Osteocyte (in vitro differentiated cells): Measurements from ENCODE around the gene TACO1. TPM values are rescaled to one million over a fixed set of nuclear protein-coding genes. Genes with fewer than 3 reads are reported as not detected.

Experiments used
- DNase-seq: peaks from one replicate; pipeline ENCODE4 v3.0.0; 2021; ENCODE audit warnings: mixed read lengths; ENCODE audit not compliant: unreplicated experiment; ENCODE audit errors: extremely low spot score
- H3K27ac Mint-ChIP-seq: one replicate; pipeline ENCODE4 v1.8.0; 2021; ENCODE audit warnings: mild to moderate bottlenecking, mixed read lengths; ENCODE audit not compliant: unreplicated experiment
- H3K27me3 Mint-ChIP-seq: one replicate; pipeline ENCODE4 v1.8.0; 2021; ENCODE audit warnings: mixed read lengths; ENCODE audit not compliant: unreplicated experiment
- H3K36me3 Mint-ChIP-seq: one replicate; pipeline ENCODE4 v1.8.0; 2021; ENCODE audit warnings: mixed read lengths; ENCODE audit not compliant: unreplicated experiment
- H3K4me1 Mint-ChIP-seq: one replicate; pipeline ENCODE4 v1.8.0; 2021; ENCODE audit warnings: mixed read lengths; ENCODE audit not compliant: unreplicated experiment
- H3K4me3 Mint-ChIP-seq: one replicate; pipeline ENCODE4 v1.8.0; 2021; ENCODE audit warnings: mild to moderate bottlenecking, moderate library complexity, mixed read lengths; ENCODE audit not compliant: unreplicated experiment
- H3K9me3 Mint-ChIP-seq: one replicate; pipeline ENCODE4 v1.8.0; 2021; ENCODE audit warnings: mixed read lengths; ENCODE audit not compliant: unreplicated experiment
- total RNA-seq: library from RNA; stranded (reverse); gene quantifications from 2 replicates; pipeline ENCODE4 v1.2.1, GENCODE V29; 2021
- TF ChIP-seq, protein P1 (sequence below): fragments of 200-600 bp; sonication (generic); IDR thresholded peaks from 2 replicates; pipeline ENCODE4 v1.5.0; 2021; ENCODE audit warnings: antibody characterized with exemption, mild to moderate bottlenecking, moderate library complexity

TACO1 gene
- total RNA-seq, 1 donor from 2014 or later: 20.9 TPM

DNA sequence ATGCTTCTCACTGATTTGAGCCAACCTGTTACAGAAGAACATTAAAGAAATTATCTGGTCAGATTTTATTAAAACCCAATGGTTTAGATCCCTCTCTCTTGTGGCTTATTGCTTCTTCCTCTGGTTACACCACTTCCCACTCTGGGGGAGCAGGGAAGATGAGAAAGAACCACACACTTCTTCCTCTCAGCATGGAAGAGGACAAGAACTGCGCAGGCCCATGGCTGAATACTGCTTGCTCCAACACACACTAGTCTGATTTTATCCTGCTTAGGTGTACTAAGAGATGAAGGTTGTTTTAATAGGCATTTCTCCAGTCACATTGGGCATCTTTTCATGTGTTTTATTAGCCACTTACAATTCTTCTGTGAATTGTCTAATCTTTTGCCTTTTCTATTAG is 49.1 kb downstream of the TACO1 start:
- Mint-ChIP-seq H3K27ac (no peak overlapping the region), H3K27me3 (no peaks in the 10 kb centered on the region)

DNA sequence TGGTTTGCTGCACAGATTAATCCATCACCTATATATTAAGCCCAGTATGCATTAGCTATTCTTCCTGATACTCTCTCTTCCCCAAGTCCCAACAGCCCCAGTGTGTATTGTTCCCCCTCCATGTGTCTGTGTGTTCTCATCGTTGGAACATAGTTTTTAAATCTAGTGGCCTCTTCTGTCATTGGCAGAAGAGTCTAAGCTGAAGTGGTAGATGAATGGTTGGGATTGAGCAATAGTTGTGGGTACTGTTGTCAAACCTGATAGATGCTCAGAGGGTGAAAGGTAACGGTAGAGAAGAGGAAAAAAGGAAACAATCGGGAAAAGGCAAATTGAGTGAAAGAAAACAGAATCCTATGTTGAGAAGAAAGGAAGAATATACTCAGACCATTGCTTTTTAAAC is 51.4 kb downstream of the TACO1 start:
- H3K4me3 Mint-ChIP-seq: no peak overlapping the region
- no peaks in the 10 kb centered on the region for H3K9me3 Mint-ChIP-seq
- DNase-seq: no peak
- H3K36me3 Mint-ChIP-seq: peaks cover 31% of the 10 kb centered on the region
- TF ChIP-seq, protein P1, sequence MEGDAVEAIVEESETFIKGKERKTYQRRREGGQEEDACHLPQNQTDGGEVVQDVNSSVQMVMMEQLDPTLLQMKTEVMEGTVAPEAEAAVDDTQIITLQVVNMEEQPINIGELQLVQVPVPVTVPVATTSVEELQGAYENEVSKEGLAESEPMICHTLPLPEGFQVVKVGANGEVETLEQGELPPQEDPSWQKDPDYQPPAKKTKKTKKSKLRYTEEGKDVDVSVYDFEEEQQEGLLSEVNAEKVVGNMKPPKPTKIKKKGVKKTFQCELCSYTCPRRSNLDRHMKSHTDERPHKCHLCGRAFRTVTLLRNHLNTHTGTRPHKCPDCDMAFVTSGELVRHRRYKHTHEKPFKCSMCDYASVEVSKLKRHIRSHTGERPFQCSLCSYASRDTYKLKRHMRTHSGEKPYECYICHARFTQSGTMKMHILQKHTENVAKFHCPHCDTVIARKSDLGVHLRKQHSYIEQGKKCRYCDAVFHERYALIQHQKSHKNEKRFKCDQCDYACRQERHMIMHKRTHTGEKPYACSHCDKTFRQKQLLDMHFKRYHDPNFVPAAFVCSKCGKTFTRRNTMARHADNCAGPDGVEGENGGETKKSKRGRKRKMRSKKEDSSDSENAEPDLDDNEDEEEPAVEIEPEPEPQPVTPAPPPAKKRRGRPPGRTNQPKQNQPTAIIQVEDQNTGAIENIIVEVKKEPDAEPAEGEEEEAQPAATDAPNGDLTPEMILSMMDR: no peak
- H3K27ac Mint-ChIP-seq: no peak overlapping the region
- no peaks in the 10 kb centered on the region for H3K27me3 Mint-ChIP-seq
- no peaks in the 10 kb centered on the region for H3K4me1 Mint-ChIP-seq

More for the DNA sequence above, 49.1 kb downstream of the TACO1 start:
- TF ChIP-seq, protein P1: no peak
- Mint-ChIP-seq H3K4me3 (no peak overlapping the region), H3K36me3 (peaks cover 39% of the 10 kb centered on the region), H3K9me3 (no peaks in the 10 kb centered on the region), H3K4me1 (no peaks in the 10 kb centered on the region)
- DNase-seq: no peak

DNA sequence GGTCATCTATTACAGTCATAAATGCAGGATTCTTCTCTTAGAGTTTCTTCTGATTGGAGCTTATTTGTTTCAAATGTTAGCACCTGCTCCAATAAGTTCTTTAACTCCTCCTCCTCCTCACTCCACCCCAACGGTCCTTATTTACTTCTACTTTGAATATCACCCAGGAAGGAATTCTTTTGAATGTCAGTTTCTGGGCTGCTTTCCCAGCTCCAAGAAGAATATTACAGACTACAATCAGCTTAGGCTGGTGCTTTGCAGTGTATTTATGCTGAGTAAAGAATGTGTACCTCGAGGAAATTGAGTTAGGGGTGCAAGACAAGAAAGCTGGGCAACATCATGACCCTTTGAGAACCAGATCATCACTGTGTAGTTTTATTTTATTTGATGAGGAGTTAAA is 52.4 kb downstream of the TACO1 start:
- Mint-ChIP-seq H3K9me3 (no peaks in the 10 kb centered on the region), H3K27me3 (no peaks in the 10 kb centered on the region), H3K27ac (no peak overlapping the region), H3K4me3 (no peak overlapping the region), H3K4me1 (no peaks in the 10 kb centered on the region), H3K36me3 (peaks cover 36% of the 10 kb centered on the region)
- TF ChIP-seq, protein P1: no peak
- DNase-seq: no peak

DNA sequence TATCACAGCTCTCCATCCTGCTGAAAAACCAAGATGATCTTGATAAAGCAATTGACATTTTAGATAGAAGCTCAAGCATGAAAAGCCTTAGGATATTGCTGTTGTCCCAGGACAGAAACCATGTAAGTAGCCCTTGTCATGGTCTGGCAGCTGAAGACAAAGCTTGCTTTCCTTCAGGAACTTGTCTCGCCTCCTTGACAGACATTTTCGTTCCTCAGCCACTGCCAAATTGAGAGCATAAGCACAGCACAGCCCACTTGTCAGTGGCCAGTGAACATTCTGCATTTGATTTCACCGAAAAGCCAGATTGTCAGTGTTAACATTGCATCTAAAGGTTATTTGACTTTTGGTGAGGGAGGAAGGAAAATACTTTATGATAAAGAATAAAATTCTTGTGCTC is 57.1 kb downstream of the TACO1 start:
- DNase-seq: no peak
- H3K27me3 Mint-ChIP-seq: no peaks in the 10 kb centered on the region
- TF ChIP-seq, protein P1: no peak
- H3K4me3 Mint-ChIP-seq: no peak overlapping the region
- peak overlapping the region; percentile 4 for H3K27ac Mint-ChIP-seq
- no peaks in the 10 kb centered on the region for H3K9me3 Mint-ChIP-seq
- no peaks in the 10 kb centered on the region for H3K4me1 Mint-ChIP-seq
- H3K36me3 Mint-ChIP-seq: peaks cover 44% of the 10 kb centered on the region

Other genes with a start within 250 kb of the TACO1 start
- gene CYB561, start 154.6 kb upstream of the TACO1 start, total RNA-seq: 5.7 and 6.1 TPM in 2 replicates
- 0.91 and 1.1 TPM in 2 replicates for gene ACE, start 123.8 kb upstream of the TACO1 start, total RNA-seq
- not detected in 2 replicates for gene KCNH6, start 77.5 kb upstream of the TACO1 start, total RNA-seq
- gene DCAF7, start 50.4 kb upstream of the TACO1 start, total RNA-seq: 93.9 and 97.4 TPM in 2 replicates
- gene MAP3K3, start 21.5 kb downstream of the TACO1 start, total RNA-seq: 41.0 and 41.7 TPM in 2 replicates
- 52.6 and 54.3 TPM in 2 replicates for gene LIMD2, start 99.2 kb downstream of the TACO1 start, total RNA-seq
- 42.9 and 50.6 TPM in 2 replicates for gene STRADA, start 140.9 kb downstream of the TACO1 start, total RNA-seq
- gene CCDC47, start 172.7 kb downstream of the TACO1 start, total RNA-seq: 80.6 and 87.5 TPM in 2 replicates
- 109 and 123 TPM in 2 replicates for gene DDX42, start 173.3 kb downstream of the TACO1 start, total RNA-seq
- 98.5 and 106 TPM in 2 replicates for gene PSMC5, start 226.5 kb downstream of the TACO1 start, total RNA-seq
- gene FTSJ3, start 226.8 kb downstream of the TACO1 start, total RNA-seq: 36.1 and 37.4 TPM in 2 replicates
- 42.6 and 44.7 TPM in 2 replicates for gene SMARCD2, start 241.8 kb downstream of the TACO1 start, total RNA-seq